K562 (cell line): ENCODE results near the gene UBE2Q1. TPM values are rescaled to one million over a fixed set of nuclear protein-coding genes. Genes with fewer than 3 reads are reported as not detected.

Source experiments
- BMI1 ChIP-seq: fragments of 150-350 bp; IDR thresholded peaks from 2 replicates; pipeline ENCODE4 v1.6.1; 2014; ENCODE audit warnings: low read length
- CBX3 ChIP-seq, 2 experiments: IDR thresholded peaks; 1 replicate in 1 of 2; 2 replicates in 1 of 2; pipeline ENCODE4 v1.6.1; 2012; ENCODE audit warnings: inconsistent platforms in 2 of 2, low read length in 2 of 2, borderline replicate concordance in 1 of 2, control low read depth in 1 of 2
- EZH2 ChIP-seq: IDR thresholded peaks from 2 replicates; pipeline ENCODE4 v1.6.1; 2012; ENCODE audit warnings: low read depth, mild to moderate bottlenecking, inconsistent platforms, low read length, borderline replicate concordance
- MCM2 ChIP-seq: fragments of 450-650 bp; IDR thresholded peaks from 2 replicates; pipeline ENCODE4 v1.6.1; 2017; ENCODE audit warnings: low read depth, mild to moderate bottlenecking
- MCM5 ChIP-seq: fragments of 450-650 bp; IDR thresholded peaks from 2 replicates; pipeline ENCODE4 v1.6.1; 2016; ENCODE audit warnings: low read depth
- MITF ChIP-seq: IDR thresholded peaks from 2 replicates; pipeline ENCODE4 v1.6.1; 2014; ENCODE audit warnings: antibody characterized with exemption
- MXI1 ChIP-seq: IDR thresholded peaks from 2 replicates; pipeline ENCODE4 v1.6.1; 2011; ENCODE audit warnings: low read depth, mild to moderate bottlenecking, improper control_type of control experiment, low read length
- NFIX ChIP-seq: fragments of 250-450 bp; sonication (Bioruptor Pico); IDR thresholded peaks from 2 replicates; pipeline ENCODE4 v1.4.0; 2020; ENCODE audit warnings: low read depth, mild to moderate bottlenecking, moderate library complexity
- NR4A1 ChIP-seq, 2 experiments: fragments of 250-450 bp in 1 of 2; fragments of 450-650 bp in 1 of 2; sonication (Bioruptor Pico) in 1 of 2; IDR thresholded peaks; 2 replicates each; pipeline versions ENCODE4 v1.4.0 to v1.6.1; 2016 to 2020; ENCODE audit warnings: mild to moderate bottlenecking in 2 of 2, missing compliant biosample characterization in 1 of 2, missing genetic modification characterization in 1 of 2, moderate library complexity in 1 of 2
- PATZ1 ChIP-seq: fragments of 250-450 bp; sonication (Bioruptor Pico); IDR thresholded peaks from 2 replicates; pipeline ENCODE4 v1.5.0; 2020; ENCODE audit warnings: mild to moderate bottlenecking, borderline replicate concordance
- POLR2G ChIP-seq: fragments of 200-400 bp; formaldehyde crosslinking; IDR thresholded peaks from 2 replicates; pipeline ENCODE4 v1.6.1; 2017; ENCODE audit warnings: low read depth, mild to moderate bottlenecking, antibody characterized with exemption, low read length, moderate library complexity
- RBM17 ChIP-seq: fragments of 200-400 bp; formaldehyde crosslinking; IDR thresholded peaks from 2 replicates; pipeline ENCODE4 v1.6.1; 2017; ENCODE audit warnings: low read depth, mild to moderate bottlenecking, low read length, borderline replicate concordance
- SIRT6 ChIP-seq: IDR thresholded peaks from one replicate; pipeline ENCODE4 v1.6.1; 2012; ENCODE audit warnings: low read depth, mild to moderate bottlenecking, control low read depth, inconsistent platforms, low read length, moderate library complexity
- SNIP1 ChIP-seq: fragments of 450-650 bp; IDR thresholded peaks from 2 replicates; pipeline ENCODE4 v1.7.1; 2017; ENCODE audit warnings: low read depth, mild to moderate bottlenecking
- TSHZ1 ChIP-seq: fragments of 250-450 bp; sonication (Bioruptor Pico); IDR thresholded peaks from 2 replicates; pipeline ENCODE4 v1.4.0; 2020; ENCODE audit warnings: mild to moderate bottlenecking, moderate library complexity
- XRCC5 ChIP-seq: fragments of 200-400 bp; formaldehyde crosslinking; IDR thresholded peaks from 2 replicates; pipeline ENCODE4 v1.6.1; 2017; ENCODE audit warnings: low read depth, mild to moderate bottlenecking, low read length
- ZFP36 ChIP-seq: fragments of 150-350 bp; IDR thresholded peaks from 2 replicates; pipeline ENCODE4 v1.6.1; 2018; ENCODE audit warnings: low read length, low read depth; ENCODE audit not compliant: partially characterized antibody
- ZNF212 ChIP-seq: fragments of 450-650 bp; formaldehyde crosslinking; IDR thresholded peaks from 2 replicates; pipeline ENCODE4 v1.4.0; 2020; ENCODE audit warnings: mild to moderate bottlenecking
- ZNF511 ChIP-seq: sonication (generic); formaldehyde crosslinking; IDR thresholded peaks from 2 replicates; pipeline ENCODE4 v1.8.0; 2022; ENCODE audit warnings: mild to moderate bottlenecking, missing genetic modification reagents
- ZNF583 ChIP-seq: fragments of 250-450 bp; sonication (Bioruptor Pico); IDR thresholded peaks from 2 replicates; pipeline ENCODE4 v1.4.0; 2020
- ZNF699 ChIP-seq: fragments of 250-450 bp; sonication (Bioruptor Pico); IDR thresholded peaks from 2 replicates; pipeline ENCODE4 v1.8.0; 2021; ENCODE audit warnings: mild to moderate bottlenecking, moderate library complexity; ENCODE audit not compliant: insufficient replicate concordance
- polyA plus RNA-seq, 8 experiments: library from polyadenylated mRNA; depleted of rRNA in 4 of 8; stranded (reverse) in 5 of 8; unstranded in 3 of 8; fragments of >200 nt; fragmentation: Nextera tagmentation in 2 of 8; fragmentation: Illumina TruSeq in 1 of 8; extraction: Ambion mirVana in 2 of 8; extraction: Trizol in 1 of 8; gene quantifications; 2 replicates each; pipeline versions ENCODE4 v1.2.1 to v1.2.3, GENCODE V29; 2011 to 2014; ENCODE audit warnings: inconsistent platforms in 1 of 8, missing spikeins in 1 of 8
- total RNA-seq, 7 experiments: library from RNA; depleted of rRNA in 6 of 7; stranded (reverse); fragments of >200 nt in 6 of 7; fragmentation: Illumina TruSeq in 2 of 7; extraction: Trizol in 2 of 7; gene quantifications; 2 replicates each; pipeline versions ENCODE4 v1.2.1 to v1.2.3, GENCODE V29; 2011 to 2021; ENCODE audit warnings: low replicate concordance in 1 of 7

Gene UBE2Q1
- total and polyA plus RNA-seq, 9 of the 15 experiments (the other 6 are each of a cell fraction or from before 2014, with no cell fraction given): 8.0 to 58.8 (median 27.6) TPM

- TF ChIP-seq PATZ1 (CRISPR knock-in tag) (no peak), TSHZ1 (CRISPR knock-in tag) (no peak), CBX3 (IDR thresholded peaks at IDR 0.05; ENCODE audit: borderline replicate concordance in 1 of 2, low read length in 2 of 2) (peak in 1 of 2 experiments; percentile 88; a peak in 2 of 3 replicates), XRCC5 (peak; percentile 77; the same call in 1 of the 2 replicates), MITF (peak; percentile 99), SIRT6 (no peak), ZNF511 (CRISPR knock-in tag) (peak; percentile 98), RBM17 (no peak), BMI1 (no peak), EZH2 (no peak), MXI1 (peak; percentile 40; the same call in 1 of the 2 replicates), ZNF583 (no peak; the same call in 1 of the 2 replicates), NFIX (CRISPR knock-in tag) (no peak), ZFP36 (peak; percentile 41), SNIP1 (no peak), ZNF212 (CRISPR knock-in tag) (no peak), POLR2G (peak; percentile 82), NR4A1 (CRISPR knock-in tag; IDR thresholded peaks at IDR 0.05) (peak; percentile 94), NR4A1 (tag; IDR thresholded peaks at IDR 0.05) (peak; percentile 74; the same call in 1 of the 2 replicates), MCM2 (no peak), MCM5 (no peak), ZNF699 (CRISPR knock-in tag) (no peak)
Observed at GRCh38 chr1:154558720-154559465, 431 bp upstream of the UBE2Q1 start (continued).
